ENCODE results near the gene CASP6. TPM values are rescaled to one million over a fixed set of nuclear protein-coding genes. Genes with fewer than 3 reads are reported as not detected.

The CASP6 gene
- total RNA-seq, 1 donor: 9.3 TPM

DNA sequence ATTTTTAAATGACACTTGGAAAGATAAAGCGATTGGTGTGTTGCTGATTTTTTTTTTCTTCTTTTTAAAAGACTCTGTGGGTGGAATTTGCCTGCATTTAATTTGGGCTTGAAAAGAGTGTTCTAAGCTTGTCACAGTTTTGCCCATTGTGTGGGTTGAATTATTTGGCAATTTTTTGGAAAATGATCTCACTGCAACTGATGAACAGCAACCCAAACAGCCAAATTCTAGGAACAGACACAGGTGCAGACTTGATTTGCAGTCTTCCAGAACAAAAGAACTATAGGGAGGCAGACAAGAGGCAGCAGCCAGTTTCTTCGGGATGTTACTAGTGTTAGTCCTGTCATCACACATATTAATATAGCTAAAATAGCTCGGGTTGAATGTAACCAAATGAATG is 40.5 kb downstream of the CASP6 start:
- H3K4me1 ChIP-seq (ENCODE audit: insufficient read depth, low read length): no peaks in the 10 kb centered on the region
- H3K4me3 ChIP-seq (ENCODE audit: low read length): no peak overlapping the region
- no peaks in the 10 kb centered on the region for H3K27me3 ChIP-seq (ENCODE audit: insufficient read depth, low read length)
- no peaks in the 10 kb centered on the region for H3K9me3 ChIP-seq (ENCODE audit: low read depth, low read length)

DNA sequence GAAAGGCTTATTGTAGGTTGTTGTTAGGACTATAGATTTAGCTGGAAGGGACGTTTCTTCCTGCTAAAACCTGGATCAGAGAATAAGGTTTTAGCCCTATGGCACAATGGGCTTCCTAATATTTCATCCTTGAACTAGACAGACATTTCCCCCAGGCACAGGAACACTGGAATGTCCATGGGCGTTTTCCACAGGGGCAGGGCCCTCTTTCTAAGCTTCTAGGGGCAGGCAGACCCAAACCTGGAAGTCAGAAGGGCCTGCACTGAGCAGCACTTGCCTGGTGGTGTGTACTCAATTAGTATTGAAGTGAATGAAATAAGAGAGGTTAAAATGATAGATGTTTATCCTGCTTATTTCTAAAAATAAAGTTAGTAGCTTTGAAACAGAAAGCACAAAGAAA is 41.1 kb downstream of the CASP6 start:
- Histone ChIP-seq H3K9me3 (ENCODE audit: low read depth, low read length) (no peaks in the 10 kb centered on the region), H3K4me3 (ENCODE audit: low read length) (no peak overlapping the region), H3K4me1 (ENCODE audit: insufficient read depth, low read length) (no peaks in the 10 kb centered on the region), H3K27me3 (ENCODE audit: insufficient read depth, low read length) (no peaks in the 10 kb centered on the region)

DNA sequence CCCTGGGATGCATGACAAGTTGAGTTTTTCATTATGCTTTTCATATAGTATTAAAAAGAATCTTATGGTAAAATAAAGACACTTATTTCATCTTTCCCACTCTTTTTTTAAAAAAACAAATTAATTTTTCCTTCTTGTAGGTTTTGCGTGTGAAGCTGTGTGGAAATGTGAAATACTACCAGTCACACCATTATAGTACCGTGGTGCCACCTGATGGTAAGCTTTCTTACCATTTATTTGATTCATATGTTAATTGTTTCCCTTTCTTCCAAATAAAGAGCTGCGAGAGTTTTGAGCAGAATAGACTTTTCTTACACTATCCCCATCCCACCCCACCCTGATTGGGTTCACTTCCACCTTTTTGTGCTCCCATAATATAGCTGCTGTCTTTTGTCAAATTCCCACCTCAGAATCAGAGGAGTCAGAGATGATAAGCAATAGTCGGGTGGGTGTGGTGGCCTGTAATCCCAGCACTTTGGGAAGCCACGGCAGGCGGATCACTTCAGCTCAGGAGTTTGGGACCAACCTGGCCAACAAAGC is 44.3 kb downstream of the CASP6 start:
- H3K27me3 ChIP-seq (ENCODE audit: insufficient read depth, low read length): no peaks in the 10 kb centered on the region
- no peaks in the 10 kb centered on the region for H3K9me3 ChIP-seq (ENCODE audit: low read depth, low read length)
- H3K4me3 ChIP-seq (ENCODE audit: low read length): no peak overlapping the region
- H3K4me1 ChIP-seq (ENCODE audit: insufficient read depth, low read length): no peaks in the 10 kb centered on the region

DNA sequence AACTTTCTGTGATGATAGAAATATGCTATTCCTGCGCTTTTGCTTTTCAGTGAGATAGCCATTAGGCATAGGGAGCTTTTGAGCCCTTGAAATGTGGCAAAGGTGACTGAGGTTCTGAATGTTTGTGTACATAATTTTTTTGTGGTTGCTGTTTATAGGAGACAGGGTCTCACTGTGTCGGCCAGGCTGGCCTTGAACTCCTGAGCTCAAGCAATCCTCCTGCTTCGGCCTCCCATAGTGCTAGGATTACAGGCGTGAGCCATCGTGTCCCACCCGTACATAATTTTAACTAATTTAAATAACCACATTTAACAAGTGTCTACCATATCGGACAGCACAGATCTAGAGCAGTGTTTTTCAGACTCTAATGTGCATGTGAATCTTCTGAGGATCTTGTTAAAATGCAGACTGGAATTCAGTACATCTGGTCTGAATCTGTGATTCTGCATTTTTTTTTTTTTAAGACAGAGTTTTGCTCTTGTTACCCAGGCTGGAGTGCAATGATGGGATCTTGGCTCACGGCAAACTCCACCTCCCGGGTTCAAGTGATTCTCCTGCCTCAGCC is 45.3 kb downstream of the CASP6 start:
- Histone ChIP-seq H3K27me3 (ENCODE audit: insufficient read depth, low read length) (no peaks in the 10 kb centered on the region), H3K9me3 (ENCODE audit: low read depth, low read length) (no peaks in the 10 kb centered on the region), H3K4me1 (ENCODE audit: insufficient read depth, low read length) (no peaks in the 10 kb centered on the region), H3K4me3 (ENCODE audit: low read length) (no peak overlapping the region)

DNA sequence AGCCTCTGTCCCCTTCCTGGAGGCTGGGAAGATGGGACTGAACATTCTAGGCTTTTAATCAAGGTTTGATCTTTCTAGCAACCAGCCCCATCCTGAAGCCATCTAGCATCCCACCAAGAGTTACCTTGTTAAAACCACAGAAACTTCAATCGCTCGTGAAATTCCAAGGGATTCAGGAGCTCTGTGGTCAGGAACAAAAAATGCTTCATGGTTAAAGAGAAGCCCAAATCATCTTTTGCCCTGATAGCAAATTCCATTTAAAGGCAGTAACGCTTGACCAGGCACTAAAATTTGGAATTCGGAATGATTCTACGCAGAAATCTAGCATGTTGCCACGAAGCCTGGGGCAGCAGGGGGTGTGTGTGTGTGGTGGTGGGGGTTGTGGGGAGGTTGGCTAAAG is 47.8 kb downstream of the CASP6 start:
- Histone ChIP-seq H3K27me3 (ENCODE audit: insufficient read depth, low read length) (no peaks in the 10 kb centered on the region), H3K4me3 (ENCODE audit: low read length) (no peak overlapping the region), H3K4me1 (ENCODE audit: insufficient read depth, low read length) (no peaks in the 10 kb centered on the region), H3K9me3 (ENCODE audit: low read depth, low read length) (no peaks in the 10 kb centered on the region)

DNA sequence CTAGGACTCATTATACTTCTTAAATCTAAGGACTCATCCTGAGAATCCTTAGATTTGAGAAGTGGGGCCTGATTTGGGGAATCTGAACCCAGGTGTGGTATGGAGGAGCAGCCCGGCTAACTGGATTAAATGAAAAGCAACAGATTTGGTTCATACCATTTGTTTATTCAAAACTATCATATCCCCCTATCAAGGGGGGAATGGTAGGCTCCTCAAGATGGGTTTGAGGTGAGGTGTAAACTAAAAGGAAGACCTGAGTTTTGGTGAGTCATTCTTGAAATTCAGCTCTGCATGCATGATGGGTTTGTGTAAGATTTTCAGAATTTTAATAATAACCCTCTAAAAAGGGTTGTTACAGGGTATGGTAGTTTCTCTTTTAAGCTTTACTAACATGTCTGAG is 53.4 kb downstream of the CASP6 start:
- Histone ChIP-seq H3K4me3 (ENCODE audit: low read length) (no peak overlapping the region), H3K27me3 (ENCODE audit: insufficient read depth, low read length) (no peaks in the 10 kb centered on the region), H3K4me1 (ENCODE audit: insufficient read depth, low read length) (peaks cover 17% of the 10 kb centered on the region), H3K9me3 (ENCODE audit: low read depth, low read length) (peaks cover 10% of the 10 kb centered on the region)

DNA sequence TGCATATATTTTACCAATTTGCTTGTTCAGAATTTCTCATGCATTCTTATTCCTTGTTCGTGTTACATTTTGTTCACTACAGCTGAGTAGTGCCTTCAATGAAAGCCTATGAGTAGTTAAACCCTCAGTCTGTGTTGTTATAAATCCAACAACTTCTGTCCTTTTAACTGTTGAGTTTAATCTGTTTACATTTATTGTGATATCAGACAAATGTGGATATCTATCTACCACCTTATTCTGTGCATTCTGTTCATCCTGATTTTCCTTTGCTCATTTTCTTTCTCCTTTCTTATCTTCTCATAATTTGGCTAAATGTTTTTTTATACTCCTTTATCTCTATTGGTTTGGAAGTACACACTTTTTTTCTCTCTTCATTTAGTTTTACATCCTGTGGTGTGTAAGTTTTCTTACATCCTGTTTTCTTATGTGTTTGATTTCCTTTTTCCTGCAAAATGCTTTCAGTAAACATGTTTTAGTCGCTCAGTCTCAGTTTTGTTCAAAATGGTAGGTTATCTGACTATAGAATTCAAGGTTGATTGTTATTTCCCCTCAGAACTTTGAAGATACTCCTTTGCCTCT is 54.2 kb downstream of the CASP6 start:
- H3K4me1 ChIP-seq (ENCODE audit: insufficient read depth, low read length): peaks cover 17% of the 10 kb centered on the region
- H3K4me3 ChIP-seq (ENCODE audit: low read length): no peak overlapping the region
- no peaks in the 10 kb centered on the region for H3K27me3 ChIP-seq (ENCODE audit: insufficient read depth, low read length)
- peaks cover 10% of the 10 kb centered on the region for H3K9me3 ChIP-seq (ENCODE audit: low read depth, low read length)

DNA sequence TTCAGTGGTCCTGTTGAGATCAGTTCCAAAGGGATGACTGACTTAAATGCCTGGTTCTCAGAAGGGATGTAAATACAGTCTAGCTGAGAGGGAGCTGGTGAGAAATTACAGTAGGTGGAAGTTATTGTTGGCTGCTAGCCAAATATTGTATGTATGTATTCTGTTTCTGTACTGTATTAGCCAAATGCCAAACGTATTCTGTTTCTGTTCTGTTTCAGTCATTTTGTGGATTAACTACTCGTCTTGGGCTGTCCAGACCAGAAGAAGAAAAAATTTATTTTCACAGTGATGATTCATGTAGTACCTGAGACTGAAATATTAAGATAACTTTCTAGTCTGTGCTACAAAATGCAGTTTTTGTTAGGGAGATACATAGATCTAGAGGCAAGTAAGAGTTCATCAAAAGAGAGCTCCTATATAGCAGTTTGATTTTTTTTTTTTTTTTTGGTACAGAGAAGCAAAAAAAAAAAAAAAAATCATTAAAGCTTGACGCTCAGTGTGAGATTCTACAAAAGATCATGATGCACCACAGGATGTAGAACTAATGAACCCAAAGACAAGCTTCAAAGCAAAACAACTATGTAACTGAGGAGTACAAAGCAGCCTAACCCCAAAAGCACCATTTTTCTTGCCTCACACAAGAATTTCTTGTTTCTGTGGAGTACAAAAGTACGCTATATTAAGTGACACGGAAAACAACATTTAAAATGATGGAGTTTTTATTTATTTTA is 54.8 kb downstream of the CASP6 start:
- peaks cover 17% of the 10 kb centered on the region for H3K4me1 ChIP-seq (ENCODE audit: insufficient read depth, low read length)

DNA sequence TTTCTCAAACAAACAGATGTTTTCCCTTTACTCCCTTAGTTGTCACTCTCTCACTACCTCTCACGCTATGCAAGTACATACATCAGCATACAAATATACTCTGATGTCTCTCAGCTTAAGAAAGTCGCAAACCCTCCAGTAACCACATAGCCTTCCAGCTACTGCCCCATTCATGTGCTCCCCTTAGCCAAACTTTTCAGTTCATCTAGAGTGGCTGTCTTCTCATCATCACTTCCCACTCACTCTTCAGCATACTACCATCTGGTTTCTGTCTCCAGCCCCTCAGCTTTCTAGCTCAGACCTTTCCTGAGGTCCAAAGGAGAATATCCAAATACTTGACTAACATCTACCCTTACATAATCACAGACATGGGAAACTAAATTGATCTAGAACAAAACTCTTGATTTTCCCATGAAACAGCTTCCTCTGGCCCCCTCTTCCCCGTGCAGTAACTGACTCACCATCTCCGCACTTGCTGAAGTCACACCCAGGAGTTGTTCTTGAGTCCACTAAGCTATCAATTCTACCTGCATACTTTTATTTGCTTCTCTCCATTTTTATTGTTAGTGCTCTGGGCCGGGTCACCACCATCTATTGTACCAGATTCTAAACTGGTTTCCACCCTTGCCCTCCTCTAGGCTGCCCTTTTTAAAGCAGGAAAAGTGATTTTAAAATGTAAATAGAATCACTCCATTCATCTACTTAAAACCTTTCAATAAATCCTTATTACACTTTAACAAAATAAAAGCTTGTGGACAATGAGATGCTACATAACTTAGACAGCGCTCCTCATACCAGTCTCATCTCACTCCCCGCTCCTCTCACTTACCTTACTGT is 57.2 kb downstream of the CASP6 start:
- no peak overlapping the region for H3K4me3 ChIP-seq (ENCODE audit: low read length)
- no peaks in the 10 kb centered on the region for H3K27me3 ChIP-seq (ENCODE audit: insufficient read depth, low read length)
- peaks cover 10% of the 10 kb centered on the region for H3K9me3 ChIP-seq (ENCODE audit: low read depth, low read length)
- peaks cover 17% of the 10 kb centered on the region for H3K4me1 ChIP-seq (ENCODE audit: insufficient read depth, low read length)

More for the DNA sequence above, 54.8 kb downstream of the CASP6 start:
- no peaks in the 10 kb centered on the region for H3K27me3 ChIP-seq (ENCODE audit: insufficient read depth, low read length)
- H3K9me3 ChIP-seq (ENCODE audit: low read depth, low read length): peaks cover 10% of the 10 kb centered on the region
- no peak overlapping the region for H3K4me3 ChIP-seq (ENCODE audit: low read length)

DNA sequence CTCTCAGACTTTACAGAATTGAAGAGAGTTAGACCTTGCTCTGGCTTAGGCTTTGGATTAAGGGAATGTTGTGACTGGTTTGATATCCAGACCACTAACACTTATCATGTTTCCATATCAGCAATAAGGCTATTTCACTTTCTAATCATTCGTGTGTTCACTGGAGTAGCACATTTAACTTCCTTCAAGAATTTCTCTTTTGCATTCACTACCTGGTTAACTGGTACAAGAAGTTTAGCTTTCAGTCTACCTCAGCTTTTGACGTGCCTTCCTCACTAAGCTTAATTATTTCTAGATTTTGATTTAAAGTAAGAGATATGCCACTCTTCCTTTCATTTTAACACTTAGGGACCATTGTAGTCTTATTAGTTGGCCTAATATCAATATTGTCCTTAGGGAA is 62.6 kb downstream of the CASP6 start:
- peaks cover 6% of the 10 kb centered on the region for H3K4me1 ChIP-seq (ENCODE audit: insufficient read depth, low read length)
- no peak overlapping the region for H3K4me3 ChIP-seq (ENCODE audit: low read length)
- no peaks in the 10 kb centered on the region for H3K9me3 ChIP-seq (ENCODE audit: low read depth, low read length)
- no peaks in the 10 kb centered on the region for H3K27me3 ChIP-seq (ENCODE audit: insufficient read depth, low read length)

Other genes with a start within 250 kb of the CASP6 start
- gene MCUB, start 143.2 kb downstream of the CASP6 start, total RNA-seq: 95.8 TPM
- 24.6 TPM for gene PLA2G12A, start 26.6 kb upstream of the CASP6 start, total RNA-seq
- gene CFI, start 98.6 kb upstream of the CASP6 start, total RNA-seq: under 0.01 TPM
- 2.0 TPM for gene GAR1, start 112.3 kb upstream of the CASP6 start, total RNA-seq
- gene RRH, start 124.5 kb upstream of the CASP6 start, total RNA-seq: not detected
- under 0.01 TPM for gene LRIT3, start 144.7 kb upstream of the CASP6 start, total RNA-seq
- gene EGF, start 209.4 kb upstream of the CASP6 start, total RNA-seq: 7.5 TPM